Measurements from ENCODE around the gene TMEM150C.

DNA sequence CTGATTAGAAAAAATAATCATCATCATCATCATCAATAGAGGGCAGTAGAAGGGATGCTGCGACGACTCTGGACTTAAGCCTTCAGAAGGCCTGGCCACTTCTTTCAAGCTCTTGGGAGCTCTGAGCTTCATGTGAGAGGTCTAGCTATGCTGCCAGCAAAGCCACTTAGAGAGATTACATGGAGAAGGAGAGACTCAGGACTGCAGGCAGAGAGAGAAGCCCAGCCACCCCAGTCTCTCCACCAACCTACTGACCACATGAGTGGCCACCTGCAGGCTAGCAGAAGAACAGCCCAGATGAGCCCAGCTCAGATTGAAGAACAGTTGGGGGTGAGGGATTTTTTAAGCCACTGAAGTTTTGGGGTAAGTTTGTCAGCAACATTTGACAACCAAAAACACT is 17.1 kb upstream of the TMEM150C start:
- TF ChIP-seq, protein P1, sequence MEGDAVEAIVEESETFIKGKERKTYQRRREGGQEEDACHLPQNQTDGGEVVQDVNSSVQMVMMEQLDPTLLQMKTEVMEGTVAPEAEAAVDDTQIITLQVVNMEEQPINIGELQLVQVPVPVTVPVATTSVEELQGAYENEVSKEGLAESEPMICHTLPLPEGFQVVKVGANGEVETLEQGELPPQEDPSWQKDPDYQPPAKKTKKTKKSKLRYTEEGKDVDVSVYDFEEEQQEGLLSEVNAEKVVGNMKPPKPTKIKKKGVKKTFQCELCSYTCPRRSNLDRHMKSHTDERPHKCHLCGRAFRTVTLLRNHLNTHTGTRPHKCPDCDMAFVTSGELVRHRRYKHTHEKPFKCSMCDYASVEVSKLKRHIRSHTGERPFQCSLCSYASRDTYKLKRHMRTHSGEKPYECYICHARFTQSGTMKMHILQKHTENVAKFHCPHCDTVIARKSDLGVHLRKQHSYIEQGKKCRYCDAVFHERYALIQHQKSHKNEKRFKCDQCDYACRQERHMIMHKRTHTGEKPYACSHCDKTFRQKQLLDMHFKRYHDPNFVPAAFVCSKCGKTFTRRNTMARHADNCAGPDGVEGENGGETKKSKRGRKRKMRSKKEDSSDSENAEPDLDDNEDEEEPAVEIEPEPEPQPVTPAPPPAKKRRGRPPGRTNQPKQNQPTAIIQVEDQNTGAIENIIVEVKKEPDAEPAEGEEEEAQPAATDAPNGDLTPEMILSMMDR (conservative IDR thresholded peaks at IDR 0.05; ENCODE audit: low read length): peak; percentile 51
- no peak for TF ChIP-seq EZH2phosphoT487 (IDR thresholded peaks at IDR 0.05; ENCODE audit: borderline replicate concordance)

Data from Loucy (cell line).